ELR (cell line): ENCODE data around the gene SYT1.
"Not testable (repeated sequence)": the region's sequence is repeated elsewhere in the genome, so short reads cannot be mapped to it uniquely, and the experiment has no call there.

ENCODE experiments used
- DNase-seq: peaks from one replicate; pipeline ENCODE4 v3.0.0-alpha.2; 2015; ENCODE audit warnings: low read depth

Gene SYT1

GRCh38 chr12:78968226-78968625, 103.7 kb downstream of the SYT1 start:
- DNase-seq = no peak

GRCh38 chr12:78970041-78970440, 105.5 kb downstream of the SYT1 start:
- DNase-seq = peak; percentile 70

GRCh38 chr12:78977304-78977867, 112.8 kb downstream of the SYT1 start:
- peak; percentile 39 for DNase-seq

GRCh38 chr12:78994168-78994791, 129.7 kb downstream of the SYT1 start:
- no peak for DNase-seq

- no peak for DNase-seq
Measured at GRCh38 chr12:79000501-79000900, 135.9 kb downstream of the SYT1 start.

GRCh38 chr12:79001404-79001803, 136.8 kb downstream of the SYT1 start:
- no peak for DNase-seq

- peak; percentile 39 for DNase-seq
Measured at GRCh38 chr12:79006306-79006705, 141.7 kb downstream of the SYT1 start.

GRCh38 chr12:79008591-79008990, 144.0 kb downstream of the SYT1 start:
- no peak for DNase-seq

- DNase-seq = no peak
Measured at GRCh38 chr12:79012636-79013035, 148.1 kb downstream of the SYT1 start.

GRCh38 chr12:79016181-79016580, 151.6 kb downstream of the SYT1 start:
- DNase-seq = no peak

GRCh38 chr12:79019672-79020071, 155.1 kb downstream of the SYT1 start:
- no peak for DNase-seq

GRCh38 chr12:79020106-79020505, 155.5 kb downstream of the SYT1 start:
- DNase-seq = peak; percentile 50

- DNase-seq = no peak
Measured at GRCh38 chr12:79021021-79021420, 156.4 kb downstream of the SYT1 start.

- no peak for DNase-seq
Measured at GRCh38 chr12:79023261-79023660, 158.7 kb downstream of the SYT1 start.

- DNase-seq = no peak
Measured at GRCh38 chr12:79023784-79024183, 159.2 kb downstream of the SYT1 start.

- DNase-seq = no peak
Measured at GRCh38 chr12:79033788-79034187, 169.2 kb downstream of the SYT1 start.

GRCh38 chr12:79044748-79045147, 180.2 kb downstream of the SYT1 start:
- not testable (repeated sequence) for DNase-seq

- DNase-seq = not testable (repeated sequence)
Measured at GRCh38 chr12:79045149-79045703, 180.7 kb downstream of the SYT1 start.

- DNase-seq = no peak
Measured at GRCh38 chr12:79046021-79046420, 181.4 kb downstream of the SYT1 start.

- no peak for DNase-seq
Measured at GRCh38 chr12:79048962-79049361, 184.4 kb downstream of the SYT1 start.

GRCh38 chr12:79053394-79053793, 188.8 kb downstream of the SYT1 start:
- DNase-seq = no peak

- DNase-seq = peak; percentile 94
Measured at GRCh38 chr12:79055926-79056674, 191.5 kb downstream of the SYT1 start.

- DNase-seq = peak; percentile 42
Measured at GRCh38 chr12:79056775-79057174, 192.2 kb downstream of the SYT1 start.
